ENCODE data around the gene IL17RE. TPM values are rescaled to one million over a fixed set of nuclear protein-coding genes. Genes with fewer than 3 reads are reported as not detected.

Gene IL17RE
- total and polyA plus RNA-seq, 2 experiments from 2014 or later = 1.1 to 3.4 TPM

DNA sequence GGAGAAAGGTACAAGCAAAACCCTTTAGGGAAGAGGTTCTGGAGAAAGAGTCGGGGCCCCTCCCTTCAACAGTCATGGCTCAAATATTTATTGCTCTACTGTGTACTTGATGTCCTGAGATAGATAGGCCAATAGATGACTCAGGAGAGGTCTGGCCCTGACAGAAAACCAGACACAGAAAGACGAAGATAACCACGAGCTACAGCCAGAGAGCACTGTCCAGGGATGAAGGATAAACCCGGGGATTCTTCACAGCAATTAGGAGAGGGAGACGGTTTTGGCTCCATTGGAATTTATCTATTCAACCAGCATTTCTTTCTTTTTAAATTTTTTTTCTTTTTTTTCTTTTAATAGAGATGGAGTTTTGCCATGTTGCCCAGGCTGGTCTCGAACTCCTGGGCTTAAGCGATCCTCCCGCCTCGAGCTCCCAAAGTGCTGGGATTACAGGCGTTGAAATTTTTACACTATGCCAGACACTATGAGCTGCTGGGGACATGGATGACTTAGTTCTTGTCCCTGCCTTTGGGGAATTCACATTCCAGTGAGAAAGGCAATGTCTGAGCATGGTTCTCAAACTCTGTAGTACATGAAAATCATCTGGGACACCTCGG, 18.0 kb upstream of the IL17RE start:
- Histone ChIP-seq H2AFZ (peak overlapping the region; percentile 35; the same call in 1 of the 2 replicates), H3K36me3 (ENCODE audit: insufficient read depth) (no peaks in the 10 kb centered on the region), H3K4me3 (no peak overlapping the region), H3F3A (replicated peaks; ENCODE audit: low read depth) (no peaks in the 10 kb centered on the region), H3K4me1 (ENCODE audit: insufficient read depth) (no peaks in the 10 kb centered on the region), H3K27ac (ENCODE audit: low read depth) (0 out of 2 replicates have a peak overlapping the region, but pooled peaks have one; percentile 32), H3K27me3 (ENCODE audit: insufficient read depth) (no peaks in the 10 kb centered on the region), H3K9me2 (ENCODE audit: insufficient read depth) (no peaks in the 10 kb centered on the region), H3K79me2 (replicated peaks; ENCODE audit: insufficient read depth) (no peaks in the 10 kb centered on the region), H3K4me2 (no peak overlapping the region), H4K20me1 (replicated peaks; ENCODE audit: insufficient read depth) (no peaks in the 10 kb centered on the region)
- no peak overlapping the region for H3K4me3 Mint-ChIP-seq
- DNase-seq (ENCODE audit: low spot score) = no peak
- H3K27ac Mint-ChIP-seq = no peak overlapping the region
- no peak for TF ChIP-seq ZNF114 (CRISPR knock-in tag; IDR thresholded peaks at IDR 0.05)
- no peak for TF ChIP-seq STAT1 (IDR thresholded peaks at IDR 0.05; ENCODE audit: unreplicated experiment)
- TF ChIP-seq, protein P1, sequence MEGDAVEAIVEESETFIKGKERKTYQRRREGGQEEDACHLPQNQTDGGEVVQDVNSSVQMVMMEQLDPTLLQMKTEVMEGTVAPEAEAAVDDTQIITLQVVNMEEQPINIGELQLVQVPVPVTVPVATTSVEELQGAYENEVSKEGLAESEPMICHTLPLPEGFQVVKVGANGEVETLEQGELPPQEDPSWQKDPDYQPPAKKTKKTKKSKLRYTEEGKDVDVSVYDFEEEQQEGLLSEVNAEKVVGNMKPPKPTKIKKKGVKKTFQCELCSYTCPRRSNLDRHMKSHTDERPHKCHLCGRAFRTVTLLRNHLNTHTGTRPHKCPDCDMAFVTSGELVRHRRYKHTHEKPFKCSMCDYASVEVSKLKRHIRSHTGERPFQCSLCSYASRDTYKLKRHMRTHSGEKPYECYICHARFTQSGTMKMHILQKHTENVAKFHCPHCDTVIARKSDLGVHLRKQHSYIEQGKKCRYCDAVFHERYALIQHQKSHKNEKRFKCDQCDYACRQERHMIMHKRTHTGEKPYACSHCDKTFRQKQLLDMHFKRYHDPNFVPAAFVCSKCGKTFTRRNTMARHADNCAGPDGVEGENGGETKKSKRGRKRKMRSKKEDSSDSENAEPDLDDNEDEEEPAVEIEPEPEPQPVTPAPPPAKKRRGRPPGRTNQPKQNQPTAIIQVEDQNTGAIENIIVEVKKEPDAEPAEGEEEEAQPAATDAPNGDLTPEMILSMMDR (conservative IDR thresholded peaks at IDR 0.05; ENCODE audit: low read depth in 2 of 2) = no peak
- TF ChIP-seq EZH2phosphoT487 (IDR thresholded peaks at IDR 0.05; ENCODE audit: unreplicated experiment) = no peak
- TF ChIP-seq POLR2AphosphoS5 (IDR thresholded peaks at IDR 0.05; ENCODE audit: low read depth) = no peak
- TF ChIP-seq NANOG (IDR thresholded peaks at IDR 0.05; ENCODE audit: borderline replicate concordance) = no peak
- TF ChIP-seq ZNF462 (CRISPR knock-in tag; IDR thresholded peaks at IDR 0.05) = no peak
- TF ChIP-seq ETS1 (IDR thresholded peaks at IDR 0.05) = no peak
- no peaks in the 10 kb centered on the region for H3K9me3 Mint-ChIP-seq
- no peaks in the 10 kb centered on the region for H3K4me1 Mint-ChIP-seq
- peaks cover 7% of the 10 kb centered on the region for H3K27me3 Mint-ChIP-seq (ENCODE audit: insufficient read depth, low read depth, poor library complexity)
- no peak for ATAC-seq
- no peaks in the 10 kb centered on the region for H3K36me3 Mint-ChIP-seq (ENCODE audit: low read depth)
